GM19240 (cell line): ENCODE results near the gene FA2H.
"Not testable (repeated sequence)": the region's sequence is repeated elsewhere in the genome, so short reads cannot be mapped to it uniquely, and the experiment has no call there.

Experiments
- DNase-seq: peaks from one replicate; pipeline ENCODE4 v3.0.0; 2011; ENCODE audit warnings: low spot score; ENCODE audit not compliant: insufficient read length

The FA2H gene

GRCh38 chr16:74774223-74775139 lies at the start of gene FA2H:
FA2H (minus strand) TSS chr16:74774820; CDS start chr16:74774755, 65 bp downstream.
- peak; percentile 72 for DNase-seq

- no peak for DNase-seq
These were observed 43.2 kb upstream of the FA2H start for GRCh38 chr16:74817851-74818250.

DNA sequence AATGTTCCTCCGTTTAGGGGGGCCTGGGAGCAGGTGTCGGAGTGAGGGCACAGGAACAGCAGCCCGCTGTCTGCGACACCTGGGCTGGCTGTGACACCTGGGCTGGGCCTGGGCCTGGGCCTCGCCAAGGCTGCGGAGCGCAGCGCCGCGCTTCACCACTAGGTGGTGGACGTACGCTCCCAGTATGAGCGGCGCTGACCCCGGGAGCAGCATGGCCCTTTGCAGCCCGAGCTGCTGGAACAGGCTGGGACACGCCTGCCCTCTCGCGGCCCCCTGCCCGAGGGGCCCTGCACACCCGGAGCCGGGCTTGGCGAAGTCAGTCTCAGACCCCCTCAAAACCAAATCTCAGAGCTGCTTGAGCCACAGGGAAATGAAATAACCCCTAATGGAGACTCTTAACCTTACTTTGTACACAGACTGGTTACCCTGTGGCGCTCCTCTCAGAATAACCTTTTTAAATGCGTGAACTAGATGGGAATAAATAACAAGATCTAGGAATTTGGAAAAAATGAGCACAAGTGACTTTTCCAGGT lies 38.6 kb upstream of the FA2H start:
- DNase-seq = peak; percentile 75

GRCh38 chr16:74811911-74812310 lies 37.3 kb upstream of the FA2H start:
- DNase-seq = no peak

GRCh38 chr16:74811216-74811615 lies 36.6 kb upstream of the FA2H start:
- not testable (repeated sequence) for DNase-seq

DNA sequence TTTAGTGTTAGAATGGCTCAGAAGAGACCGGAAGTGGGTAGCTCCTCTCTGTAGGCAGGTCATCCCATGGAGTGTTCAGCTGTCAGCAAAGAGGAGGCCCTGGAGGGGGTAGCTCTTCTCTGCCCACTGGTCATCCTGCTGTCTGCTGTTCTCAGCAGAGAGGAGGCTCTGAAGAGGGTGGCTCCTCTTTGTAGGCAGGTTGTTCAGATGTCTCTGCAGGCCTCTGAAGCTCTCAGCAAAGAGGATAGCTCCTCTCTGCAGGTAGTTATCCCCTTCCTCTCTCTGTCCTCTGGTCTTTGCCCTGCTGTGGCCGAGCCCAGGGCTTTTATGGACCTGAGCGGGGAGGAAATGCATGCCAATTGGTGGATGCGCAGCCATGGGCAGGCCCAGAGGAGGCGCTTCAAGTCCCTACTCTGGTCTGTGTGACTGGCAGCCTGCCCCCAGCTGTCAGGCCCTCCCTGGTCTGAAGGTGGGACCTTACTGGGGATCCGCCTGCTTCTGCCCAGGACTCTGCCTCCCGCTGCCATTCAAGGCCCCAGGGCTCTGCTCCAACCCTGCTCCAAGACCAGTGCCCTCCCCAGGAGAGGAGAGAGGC lies 32.5 kb upstream of the FA2H start:
- DNase-seq = no peak

- DNase-seq = no peak
These were observed 25.7 kb upstream of the FA2H start for GRCh38 chr16:74800216-74800871.

DNA sequence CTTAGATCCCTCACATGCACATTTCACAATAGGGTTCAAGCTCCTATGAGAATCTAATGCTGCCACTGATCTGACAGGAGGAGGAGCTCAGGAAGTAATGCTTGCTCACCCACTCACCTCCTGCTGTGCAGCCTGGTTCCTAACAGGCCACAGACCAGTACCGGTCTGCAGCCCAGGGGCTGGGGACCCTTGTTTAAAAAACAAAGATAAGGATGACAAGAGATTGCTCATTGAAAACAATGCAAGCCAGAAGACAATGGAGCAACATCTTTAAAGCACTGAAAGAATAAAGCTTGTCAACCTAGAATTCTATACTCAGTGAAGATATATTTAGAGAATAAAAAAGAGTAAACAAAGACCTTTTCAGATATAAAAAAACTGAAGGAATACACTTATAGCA lies 22.8 kb upstream of the FA2H start:
- DNase-seq = no peak

DNA sequence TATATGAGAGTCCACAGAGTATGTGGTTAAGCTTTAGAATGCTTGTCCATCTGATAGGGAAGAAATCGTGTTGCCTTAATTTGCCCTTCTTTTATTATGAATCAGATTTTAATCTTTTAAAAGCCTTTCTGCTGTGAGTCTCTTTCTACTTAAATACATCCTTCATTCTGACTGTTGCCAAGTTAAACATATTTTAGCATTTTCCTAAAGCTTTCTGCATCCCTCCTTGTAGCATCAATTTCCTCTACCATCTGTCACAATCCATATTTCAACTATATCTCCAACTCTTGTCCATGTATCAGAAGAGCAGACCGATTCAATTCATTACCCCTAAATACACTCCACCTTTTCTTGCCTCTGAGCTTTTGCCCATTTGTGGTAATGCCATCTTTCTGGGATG lies 20.5 kb upstream of the FA2H start:
- no peak for DNase-seq

DNA sequence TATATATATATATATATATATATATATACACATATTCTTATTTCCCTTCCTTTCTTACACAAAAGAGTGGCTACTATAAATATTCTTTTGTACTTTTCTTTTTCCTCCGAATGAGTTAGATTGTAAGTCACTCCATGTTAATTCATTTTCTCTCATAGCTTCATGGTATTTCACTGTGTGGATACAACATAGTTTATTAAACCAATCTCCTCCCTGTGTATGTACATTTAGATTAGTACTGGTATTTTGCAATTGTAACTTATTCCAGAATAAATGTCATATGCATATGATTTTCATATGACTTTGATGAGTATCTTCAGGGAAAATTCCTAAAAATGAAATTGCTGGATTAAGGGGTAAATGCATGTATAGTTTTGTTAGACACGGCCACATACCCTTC lies 20.0 kb upstream of the FA2H start:
- DNase-seq = no peak

- DNase-seq = no peak
These were observed 19.0 kb upstream of the FA2H start for GRCh38 chr16:74793571-74793970.

DNA sequence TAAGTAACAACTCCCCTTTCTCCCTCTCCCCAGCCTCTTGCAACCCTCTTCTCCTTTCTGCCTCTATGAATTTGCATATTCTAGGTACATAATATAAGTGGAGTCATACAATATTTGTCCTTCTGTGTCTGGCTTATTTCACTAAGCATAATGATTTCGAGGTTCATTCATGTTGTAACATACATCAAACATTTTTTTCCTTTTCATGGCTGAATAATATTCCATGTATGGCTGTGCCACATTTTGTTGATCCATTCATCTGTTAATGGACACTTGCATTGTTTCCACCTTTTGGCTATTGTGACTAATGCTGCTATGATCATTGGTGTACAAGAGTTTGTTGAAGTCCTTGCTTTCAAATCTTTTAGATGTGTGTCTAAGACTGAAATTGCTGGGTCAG lies 17.6 kb upstream of the FA2H start:
- no peak for DNase-seq

DNA sequence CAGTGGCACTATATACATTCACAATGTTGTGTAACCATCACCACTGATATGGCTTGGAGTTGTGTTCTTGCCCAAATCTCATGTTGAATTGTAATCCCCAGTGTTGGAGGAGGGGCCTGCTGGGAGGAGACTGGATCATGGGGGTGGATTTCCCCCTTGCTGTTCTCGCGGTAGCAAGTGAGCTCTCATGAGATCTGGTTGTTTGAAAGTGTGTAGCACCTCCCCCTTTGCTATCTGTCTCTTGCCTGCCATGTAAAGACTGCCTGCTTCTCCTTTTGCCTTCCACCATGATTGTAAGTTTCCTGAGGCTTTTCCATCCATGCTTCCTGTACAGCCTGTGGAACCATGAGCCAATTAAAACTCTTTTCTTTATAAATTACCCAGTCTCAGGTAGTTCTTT lies 17.1 kb upstream of the FA2H start:
- not testable (repeated sequence) for DNase-seq

DNA sequence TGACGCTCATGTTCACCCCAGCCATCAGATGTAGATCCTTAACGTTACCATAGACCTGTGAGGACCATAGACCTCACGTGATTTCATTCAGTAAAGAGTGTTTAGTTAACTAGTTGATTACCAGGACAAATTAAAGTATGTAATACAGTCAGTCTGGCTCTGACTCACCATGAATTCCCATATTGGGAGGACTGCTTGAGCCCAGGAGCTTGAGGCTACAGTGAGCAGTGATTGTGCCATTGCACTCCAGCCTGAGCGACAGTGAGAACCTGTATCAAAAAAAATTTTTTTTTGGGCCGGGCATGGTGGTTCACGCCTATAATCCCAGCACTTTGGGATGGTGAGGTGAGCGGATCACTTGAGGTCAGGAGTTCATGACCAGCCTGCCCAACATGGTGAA lies 13.5 kb upstream of the FA2H start:
- DNase-seq = no peak

DNA sequence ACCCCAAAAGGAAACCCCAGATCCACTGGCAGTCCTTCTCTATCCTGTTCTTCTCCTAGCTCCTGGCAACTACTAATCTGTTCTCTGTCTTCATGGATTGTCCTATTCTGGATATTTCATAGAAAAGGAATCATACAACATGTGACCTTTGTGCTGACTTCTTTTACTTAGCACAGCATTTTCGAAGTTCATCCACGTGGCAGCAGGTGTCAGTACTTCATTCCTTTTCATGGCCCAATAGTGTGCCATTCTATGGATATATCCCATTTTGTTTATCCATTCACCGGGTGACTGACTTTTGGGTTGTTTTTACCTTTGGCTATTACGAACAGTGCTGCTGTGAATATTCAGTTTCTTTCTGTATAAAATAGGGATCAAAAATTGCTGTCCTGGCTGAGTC lies 10.4 kb upstream of the FA2H start:
- DNase-seq = no peak

- DNase-seq = no peak
These were observed 4.0 kb upstream of the FA2H start for GRCh38 chr16:74778646-74779045.

- DNase-seq = no peak
These were observed 2.3 kb upstream of the FA2H start for GRCh38 chr16:74776926-74777325.

DNA sequence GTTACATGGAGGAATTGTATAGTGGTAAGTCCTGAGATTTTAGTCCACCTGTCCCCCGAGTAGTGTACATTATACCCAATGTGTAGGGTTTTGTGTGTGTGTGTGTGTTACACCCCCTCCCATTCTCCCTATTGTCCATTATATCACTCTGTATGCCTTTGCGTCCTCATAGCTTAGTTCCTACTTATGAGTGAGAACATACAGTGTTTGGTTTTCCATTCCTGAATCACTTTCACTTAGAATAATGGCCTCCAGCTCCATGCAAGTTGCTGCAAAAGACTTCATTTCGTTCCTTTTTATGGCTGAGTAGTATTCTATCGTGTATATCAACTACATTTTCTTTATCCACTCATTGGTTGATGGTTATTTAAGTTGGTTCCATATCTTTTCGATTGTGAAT lies 635 bp upstream of the FA2H start:
- DNase-seq = no peak

DNA sequence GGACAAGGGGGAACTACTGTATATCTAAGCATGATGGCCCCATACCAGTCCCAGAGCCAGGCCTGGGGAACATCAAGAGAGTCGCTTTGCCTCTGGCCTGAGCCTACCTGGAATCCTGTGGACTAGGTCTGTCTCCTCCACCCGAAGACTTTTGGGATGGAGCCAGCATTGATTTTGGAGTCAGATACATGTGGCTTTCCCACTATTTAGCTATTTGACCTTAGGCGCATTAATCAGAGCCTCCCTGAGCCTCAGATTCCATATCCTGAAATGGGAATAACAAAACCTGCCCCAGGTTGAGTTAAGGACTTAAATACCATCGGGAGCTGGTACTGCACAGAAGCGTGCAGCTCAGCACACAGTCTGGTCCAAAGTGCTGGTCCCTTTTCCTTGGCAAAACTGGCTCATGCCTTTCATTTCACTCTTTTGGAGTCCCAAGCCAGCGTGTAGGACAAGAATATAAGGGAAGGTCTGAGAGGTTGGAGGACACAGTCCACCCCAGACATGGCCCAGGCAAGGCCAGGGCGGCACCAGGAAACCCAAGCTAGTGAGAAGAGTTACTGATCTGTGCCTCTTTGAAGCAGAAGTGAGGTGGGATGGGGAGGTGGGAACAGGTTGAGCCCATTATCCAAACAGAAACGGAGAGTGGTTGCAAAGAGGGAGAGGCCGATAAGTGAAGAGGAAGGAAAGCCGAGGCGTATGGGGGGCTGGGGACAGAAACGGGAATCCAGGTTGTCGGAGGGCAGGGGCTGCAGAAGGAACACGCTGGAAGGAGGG lies 986 bp downstream of the FA2H start:
- no peak for DNase-seq

GRCh38 chr16:74771656-74772315 lies 2.8 kb downstream of the FA2H start:
- DNase-seq = peak; percentile 77
